H1 (cell line): ENCODE results near the gene CPPED1. TPM values are rescaled to one million over a fixed set of nuclear protein-coding genes. Genes with fewer than 3 reads are reported as not detected.

Experiments used
- PHF8 ChIP-seq: fragments of 200-600 bp; sonication (generic); conservative IDR thresholded peaks from 2 replicates; pipeline ENCODE4 v1.7.1; 2012; ENCODE audit warnings: low read depth, mild to moderate bottlenecking, inconsistent platforms, low read length, moderate library complexity
- POLR2A ChIP-seq, 2 experiments: IDR thresholded peaks; 1 replicate in 1 of 2; 2 replicates in 1 of 2; pipeline ENCODE4 v1.6.1; 2011; ENCODE audit warnings: low read depth in 2 of 2, low read length in 2 of 2, mild to moderate bottlenecking in 2 of 2; ENCODE audit errors: control extremely low read depth in 1 of 2
- SAP30 ChIP-seq: fragments of 300-600 bp; sonication (generic); IDR thresholded peaks from 2 replicates; pipeline ENCODE4 v1.7.1; 2012; ENCODE audit warnings: low read length, moderate library complexity, mild to moderate bottlenecking, inconsistent platforms; ENCODE audit not compliant: insufficient read depth, insufficient replicate concordance
- TEAD4 ChIP-seq: IDR thresholded peaks from 2 replicates; pipeline ENCODE4 v1.6.1; 2012; ENCODE audit warnings: low read depth, low read length, inconsistent platforms, mixed read lengths
- polyA plus RNA-seq, 7 experiments: library from polyadenylated mRNA; depleted of rRNA in 3 of 7; stranded (reverse) in 5 of 7; unstranded in 2 of 7; fragments of >200 nt in 5 of 7; fragments of 200-250 nt in 2 of 7; gene quantifications; 1 replicate in 5 of 7; 2 replicates in 1 of 7; 4 replicates in 1 of 7; pipeline versions ENCODE4 v1.2.1 to v1.2.3, GENCODE V29; 2011 to 2013; ENCODE audit warnings: missing spikeins in 2 of 7, mixed read lengths in 2 of 7
- total RNA-seq: library from RNA; stranded (reverse); fragmentation: NEBNext Ultra II Directional; extraction: Animal tissue kit (Norgen Biotek cat#: 25700); gene quantifications from 2 replicates; pipeline ENCODE4 v1.2.1, GENCODE V29; 2021
- TF ChIP-seq, protein P1 (sequence below): IDR thresholded peaks from 2 replicates; pipeline ENCODE4 v1.6.1; 2011; ENCODE audit warnings: low read depth, mild to moderate bottlenecking, low read length; ENCODE audit not compliant: insufficient read depth

The CPPED1 gene
- total and polyA plus RNA-seq, 2 of the 8 experiments (the other 6 are each of a cell fraction or from before 2014, with no cell fraction given): 3.5 to 11.2 TPM

DNA sequence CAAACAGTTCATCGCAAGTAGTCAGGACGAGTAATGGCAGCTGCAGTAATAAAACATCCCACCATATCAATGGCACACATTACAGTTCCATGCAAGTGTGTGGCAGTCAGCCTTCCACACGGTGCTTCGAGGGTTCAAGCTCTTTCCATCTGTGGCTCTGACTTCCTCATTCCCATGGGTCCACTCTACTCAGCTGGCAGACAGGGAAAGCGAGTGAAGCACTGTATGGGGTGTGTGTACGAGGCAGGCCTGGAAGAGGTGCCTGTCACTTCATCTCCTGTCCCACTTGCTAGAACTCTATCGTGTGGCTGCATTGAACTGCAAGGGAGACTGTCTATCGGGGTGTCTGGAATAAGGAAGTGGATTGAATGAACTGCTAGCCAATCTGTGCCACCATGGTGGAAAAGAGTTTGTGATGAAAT, 160.6 kb downstream of the CPPED1 start (continued):
- TF ChIP-seq, protein P1, sequence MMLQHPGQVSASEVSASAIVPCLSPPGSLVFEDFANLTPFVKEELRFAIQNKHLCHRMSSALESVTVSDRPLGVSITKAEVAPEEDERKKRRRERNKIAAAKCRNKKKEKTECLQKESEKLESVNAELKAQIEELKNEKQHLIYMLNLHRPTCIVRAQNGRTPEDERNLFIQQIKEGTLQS: no peak
- no peak for TF ChIP-seq PHF8
- TF ChIP-seq TEAD4: no peak
- TF ChIP-seq POLR2A (IDR thresholded peaks at IDR 0.05; ENCODE audit: control extremely low read depth in 1 of 2, low read depth in 2 of 2, low read length in 2 of 2): no peak
- TF ChIP-seq SAP30: no peak
